HepG2 (cell line): ENCODE data around the gene TRERF1. TPM values are rescaled to one million over a fixed set of nuclear protein-coding genes. Genes with fewer than 3 reads are reported as not detected.

Experiments
- BCL6 ChIP-seq: IDR thresholded peaks from 2 replicates; pipeline ENCODE4 v1.6.1; 2016; ENCODE audit warnings: missing genetic modification reagents, missing compliant biosample characterization
- ELF1 ChIP-seq: sonication (generic); formaldehyde crosslinking; IDR thresholded peaks from 2 replicates; pipeline ENCODE4 v1.4.0; 2020; ENCODE audit warnings: missing genetic modification reagents
- ELF3 ChIP-seq: IDR thresholded peaks from 2 replicates; pipeline ENCODE4 v1.6.1; 2016; ENCODE audit warnings: missing genetic modification reagents, missing compliant biosample characterization
- ETV5 ChIP-seq: IDR thresholded peaks from 2 replicates; pipeline ENCODE4 v1.6.1; 2018; ENCODE audit warnings: missing biosample characterization, missing genetic modification reagents, inconsistent platforms, borderline replicate concordance
- FOXA1 ChIP-seq, 2 experiments: fragments of 450-650 bp in 1 of 2; sonication (generic) in 1 of 2; formaldehyde crosslinking in 1 of 2; IDR thresholded peaks; 2 replicates each; pipeline versions ENCODE4 v1.4.0 to v1.6.1; 2016 to 2020; ENCODE audit warnings: missing genetic modification reagents in 1 of 2
- KDM3A ChIP-seq: IDR thresholded peaks from 2 replicates; pipeline ENCODE4 v1.6.1; 2018; ENCODE audit warnings: low read depth, missing compliant biosample characterization
- RAD21 ChIP-seq: fragments of 450-650 bp; formaldehyde crosslinking; IDR thresholded peaks from 2 replicates; pipeline ENCODE4 v1.5.0; 2020; ENCODE audit warnings: mild to moderate bottlenecking
- RAD51 ChIP-seq: fragments of 450-650 bp; IDR thresholded peaks from 2 replicates; pipeline ENCODE4 v1.6.1; 2016; ENCODE audit warnings: borderline replicate concordance
- RXRB ChIP-seq: IDR thresholded peaks from 2 replicates; pipeline ENCODE4 v1.6.1; 2016; ENCODE audit warnings: borderline replicate concordance, missing genetic modification reagents, missing compliant biosample characterization
- ZNF33B ChIP-seq: sonication (generic); formaldehyde crosslinking; IDR thresholded peaks from 2 replicates; pipeline ENCODE4 v1.5.1; 2020; ENCODE audit warnings: mild to moderate bottlenecking, missing genetic modification reagents
- ZNF652 ChIP-seq: IDR thresholded peaks from 2 replicates; pipeline ENCODE4 v1.6.1; 2016; ENCODE audit warnings: low read depth, borderline replicate concordance
- polyA plus RNA-seq, 8 experiments: library from polyadenylated mRNA; depleted of rRNA in 3 of 8; stranded (reverse) in 7 of 8; unstranded in 1 of 8; fragments of >200 nt; fragmentation: Illumina TruSeq in 4 of 8; extraction: Trizol in 4 of 8; gene quantifications; 2 replicates each; pipeline versions ENCODE4 v1.2.1 to v1.2.3, GENCODE V29; 2011 to 2016; ENCODE audit warnings: low read depth in 4 of 8, missing spikeins in 1 of 8, mixed read lengths in 1 of 8; ENCODE audit not compliant: insufficient read depth in 1 of 8
- total RNA-seq, 5 experiments: library from RNA; depleted of rRNA; stranded (reverse); fragments of >200 nt; fragmentation: Illumina TruSeq; extraction: Trizol; gene quantifications; 2 replicates each; pipeline ENCODE4 v1.2.3, GENCODE V29; 2016; ENCODE audit warnings: low read depth in 1 of 5
- TF ChIP-seq, protein P1 (sequence below): sonication (generic); formaldehyde crosslinking; IDR thresholded peaks from 2 replicates; pipeline ENCODE4 v1.5.0; 2020; ENCODE audit warnings: missing genetic modification reagents, mild to moderate bottlenecking, borderline replicate concordance
- TF ChIP-seq, protein P2 (sequence below): sonication (generic); formaldehyde crosslinking; IDR thresholded peaks from 2 replicates; pipeline ENCODE4 v1.5.0; 2020; ENCODE audit warnings: missing genetic modification reagents, mild to moderate bottlenecking, borderline replicate concordance
- TF ChIP-seq, protein P3 (sequence below): IDR thresholded peaks from 2 replicates; pipeline ENCODE4 v1.4.0; 2020; ENCODE audit warnings: mild to moderate bottlenecking, missing genetic modification reagents
- TF ChIP-seq, protein P4 (sequence below): sonication (generic); formaldehyde crosslinking; IDR thresholded peaks from 2 replicates; pipeline ENCODE4 v1.5.1; 2020; ENCODE audit warnings: missing genetic modification reagents, mild to moderate bottlenecking, borderline replicate concordance
- TF ChIP-seq, protein P5 (sequence below): sonication (generic); formaldehyde crosslinking; conservative IDR thresholded peaks from 2 replicates; pipeline ENCODE4 v1.4.0; 2020; ENCODE audit warnings: mild to moderate bottlenecking, missing genetic modification reagents, moderate library complexity
- TF ChIP-seq, protein P6 (sequence below): IDR thresholded peaks from 2 replicates; pipeline ENCODE4 v1.6.1; 2016; ENCODE audit warnings: missing biosample characterization, missing genetic modification reagents, low read depth

TRERF1 gene
- total and polyA plus RNA-seq, 2 of the 13 experiments (the other 11 are each of a cell fraction or from before 2014, with no cell fraction given): 0.02 TPM; not detected in 1

DNA sequence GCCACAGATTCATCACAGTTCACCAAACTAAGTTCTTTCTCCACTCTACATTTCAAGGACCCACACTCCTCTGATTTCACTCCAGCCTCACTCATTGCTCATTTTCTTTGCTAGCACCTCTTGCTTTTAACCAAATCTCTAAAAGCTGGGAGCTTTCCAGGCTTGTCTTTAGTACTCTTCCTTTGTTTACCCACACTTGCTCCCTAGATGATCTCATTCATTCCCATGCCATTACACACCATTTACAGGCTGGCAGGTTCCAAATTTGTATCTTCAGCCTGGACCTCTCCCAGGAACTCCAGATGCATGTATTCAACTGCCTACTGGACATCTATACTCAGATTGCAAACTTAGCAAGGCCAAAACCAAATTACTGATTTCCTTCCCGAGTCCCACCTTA is 251.7 kb downstream of the TRERF1 start (continued):
- peak; percentile 31; the same call in 1 of the 2 replicates for TF ChIP-seq ELF3 (CRISPR knock-in tag)
- TF ChIP-seq, protein P1, sequence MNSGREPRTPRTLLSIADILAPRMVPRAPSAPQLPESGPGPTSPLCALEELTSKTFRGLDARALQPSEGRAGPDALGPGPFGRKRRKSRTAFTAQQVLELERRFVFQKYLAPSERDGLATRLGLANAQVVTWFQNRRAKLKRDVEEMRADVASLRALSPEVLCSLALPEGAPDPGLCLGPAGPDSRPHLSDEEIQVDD (CRISPR knock-in tag): no peak
- TF ChIP-seq RXRB (CRISPR knock-in tag): 0 out of 2 replicates have a peak, but pooled peaks have one; percentile 15
- TF ChIP-seq ZNF33B (CRISPR knock-in tag): no peak
- no peak for TF ChIP-seq FOXA1 (IDR thresholded peaks at IDR 0.05)
- peak; percentile 78 for TF ChIP-seq FOXA1 (CRISPR knock-in tag; IDR thresholded peaks at IDR 0.05)
- peak; percentile 15; the same call in 1 of the 2 replicates for TF ChIP-seq ETV5 (CRISPR knock-in tag)
- no peak for TF ChIP-seq ELF1 (CRISPR knock-in tag)
- TF ChIP-seq, protein P2, sequence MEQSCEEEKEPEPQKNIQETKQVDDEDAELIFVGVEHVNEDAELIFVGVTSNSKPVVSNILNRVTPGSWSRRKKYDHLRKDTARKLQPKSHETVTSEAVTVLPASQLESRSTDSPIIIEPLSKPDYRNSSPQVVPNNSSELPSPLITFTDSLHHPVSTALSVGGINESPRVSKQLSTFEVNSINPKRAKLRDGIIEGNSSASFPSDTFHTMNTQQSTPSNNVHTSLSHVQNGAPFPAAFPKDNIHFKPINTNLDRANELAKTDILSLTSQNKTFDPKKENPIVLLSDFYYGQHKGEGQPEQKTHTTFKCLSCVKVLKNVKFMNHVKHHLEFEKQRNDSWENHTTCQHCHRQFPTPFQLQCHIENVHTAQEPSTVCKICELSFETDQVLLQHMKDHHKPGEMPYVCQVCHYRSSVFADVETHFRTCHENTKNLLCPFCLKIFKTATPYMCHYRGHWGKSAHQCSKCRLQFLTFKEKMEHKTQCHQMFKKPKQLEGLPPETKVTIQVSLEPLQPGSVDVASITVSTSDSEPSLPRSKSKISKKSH: no peak
- TF ChIP-seq RAD21 (CRISPR knock-in tag): no peak
- TF ChIP-seq BCL6 (CRISPR knock-in tag): peak; percentile 24; the same call in 1 of the 2 replicates
- TF ChIP-seq KDM3A (CRISPR knock-in tag): no peak
- TF ChIP-seq, protein P3, sequence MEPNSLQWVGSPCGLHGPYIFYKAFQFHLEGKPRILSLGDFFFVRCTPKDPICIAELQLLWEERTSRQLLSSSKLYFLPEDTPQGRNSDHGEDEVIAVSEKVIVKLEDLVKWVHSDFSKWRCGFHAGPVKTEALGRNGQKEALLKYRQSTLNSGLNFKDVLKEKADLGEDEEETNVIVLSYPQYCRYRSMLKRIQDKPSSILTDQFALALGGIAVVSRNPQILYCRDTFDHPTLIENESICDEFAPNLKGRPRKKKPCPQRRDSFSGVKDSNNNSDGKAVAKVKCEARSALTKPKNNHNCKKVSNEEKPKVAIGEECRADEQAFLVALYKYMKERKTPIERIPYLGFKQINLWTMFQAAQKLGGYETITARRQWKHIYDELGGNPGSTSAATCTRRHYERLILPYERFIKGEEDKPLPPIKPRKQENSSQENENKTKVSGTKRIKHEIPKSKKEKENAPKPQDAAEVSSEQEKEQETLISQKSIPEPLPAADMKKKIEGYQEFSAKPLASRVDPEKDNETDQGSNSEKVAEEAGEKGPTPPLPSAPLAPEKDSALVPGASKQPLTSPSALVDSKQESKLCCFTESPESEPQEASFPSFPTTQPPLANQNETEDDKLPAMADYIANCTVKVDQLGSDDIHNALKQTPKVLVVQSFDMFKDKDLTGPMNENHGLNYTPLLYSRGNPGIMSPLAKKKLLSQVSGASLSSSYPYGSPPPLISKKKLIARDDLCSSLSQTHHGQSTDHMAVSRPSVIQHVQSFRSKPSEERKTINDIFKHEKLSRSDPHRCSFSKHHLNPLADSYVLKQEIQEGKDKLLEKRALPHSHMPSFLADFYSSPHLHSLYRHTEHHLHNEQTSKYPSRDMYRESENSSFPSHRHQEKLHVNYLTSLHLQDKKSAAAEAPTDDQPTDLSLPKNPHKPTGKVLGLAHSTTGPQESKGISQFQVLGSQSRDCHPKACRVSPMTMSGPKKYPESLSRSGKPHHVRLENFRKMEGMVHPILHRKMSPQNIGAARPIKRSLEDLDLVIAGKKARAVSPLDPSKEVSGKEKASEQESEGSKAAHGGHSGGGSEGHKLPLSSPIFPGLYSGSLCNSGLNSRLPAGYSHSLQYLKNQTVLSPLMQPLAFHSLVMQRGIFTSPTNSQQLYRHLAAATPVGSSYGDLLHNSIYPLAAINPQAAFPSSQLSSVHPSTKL: peak; percentile 49
- TF ChIP-seq, protein P4, sequence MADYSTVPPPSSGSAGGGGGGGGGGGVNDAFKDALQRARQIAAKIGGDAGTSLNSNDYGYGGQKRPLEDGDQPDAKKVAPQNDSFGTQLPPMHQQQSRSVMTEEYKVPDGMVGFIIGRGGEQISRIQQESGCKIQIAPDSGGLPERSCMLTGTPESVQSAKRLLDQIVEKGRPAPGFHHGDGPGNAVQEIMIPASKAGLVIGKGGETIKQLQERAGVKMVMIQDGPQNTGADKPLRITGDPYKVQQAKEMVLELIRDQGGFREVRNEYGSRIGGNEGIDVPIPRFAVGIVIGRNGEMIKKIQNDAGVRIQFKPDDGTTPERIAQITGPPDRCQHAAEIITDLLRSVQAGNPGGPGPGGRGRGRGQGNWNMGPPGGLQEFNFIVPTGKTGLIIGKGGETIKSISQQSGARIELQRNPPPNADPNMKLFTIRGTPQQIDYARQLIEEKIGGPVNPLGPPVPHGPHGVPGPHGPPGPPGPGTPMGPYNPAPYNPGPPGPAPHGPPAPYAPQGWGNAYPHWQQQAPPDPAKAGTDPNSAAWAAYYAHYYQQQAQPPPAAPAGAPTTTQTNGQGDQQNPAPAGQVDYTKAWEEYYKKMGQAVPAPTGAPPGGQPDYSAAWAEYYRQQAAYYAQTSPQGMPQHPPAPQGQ: no peak
- TF ChIP-seq, protein P5, sequence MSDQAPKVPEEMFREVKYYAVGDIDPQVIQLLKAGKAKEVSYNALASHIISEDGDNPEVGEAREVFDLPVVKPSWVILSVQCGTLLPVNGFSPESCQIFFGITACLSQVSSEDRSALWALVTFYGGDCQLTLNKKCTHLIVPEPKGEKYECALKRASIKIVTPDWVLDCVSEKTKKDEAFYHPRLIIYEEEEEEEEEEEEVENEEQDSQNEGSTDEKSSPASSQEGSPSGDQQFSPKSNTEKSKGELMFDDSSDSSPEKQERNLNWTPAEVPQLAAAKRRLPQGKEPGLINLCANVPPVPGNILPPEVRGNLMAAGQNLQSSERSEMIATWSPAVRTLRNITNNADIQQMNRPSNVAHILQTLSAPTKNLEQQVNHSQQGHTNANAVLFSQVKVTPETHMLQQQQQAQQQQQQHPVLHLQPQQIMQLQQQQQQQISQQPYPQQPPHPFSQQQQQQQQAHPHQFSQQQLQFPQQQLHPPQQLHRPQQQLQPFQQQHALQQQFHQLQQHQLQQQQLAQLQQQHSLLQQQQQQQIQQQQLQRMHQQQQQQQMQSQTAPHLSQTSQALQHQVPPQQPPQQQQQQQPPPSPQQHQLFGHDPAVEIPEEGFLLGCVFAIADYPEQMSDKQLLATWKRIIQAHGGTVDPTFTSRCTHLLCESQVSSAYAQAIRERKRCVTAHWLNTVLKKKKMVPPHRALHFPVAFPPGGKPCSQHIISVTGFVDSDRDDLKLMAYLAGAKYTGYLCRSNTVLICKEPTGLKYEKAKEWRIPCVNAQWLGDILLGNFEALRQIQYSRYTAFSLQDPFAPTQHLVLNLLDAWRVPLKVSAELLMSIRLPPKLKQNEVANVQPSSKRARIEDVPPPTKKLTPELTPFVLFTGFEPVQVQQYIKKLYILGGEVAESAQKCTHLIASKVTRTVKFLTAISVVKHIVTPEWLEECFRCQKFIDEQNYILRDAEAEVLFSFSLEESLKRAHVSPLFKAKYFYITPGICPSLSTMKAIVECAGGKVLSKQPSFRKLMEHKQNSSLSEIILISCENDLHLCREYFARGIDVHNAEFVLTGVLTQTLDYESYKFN: peak; percentile 43; the same call in 1 of the 2 replicates
- no peak for TF ChIP-seq RAD51
- TF ChIP-seq, protein P6, sequence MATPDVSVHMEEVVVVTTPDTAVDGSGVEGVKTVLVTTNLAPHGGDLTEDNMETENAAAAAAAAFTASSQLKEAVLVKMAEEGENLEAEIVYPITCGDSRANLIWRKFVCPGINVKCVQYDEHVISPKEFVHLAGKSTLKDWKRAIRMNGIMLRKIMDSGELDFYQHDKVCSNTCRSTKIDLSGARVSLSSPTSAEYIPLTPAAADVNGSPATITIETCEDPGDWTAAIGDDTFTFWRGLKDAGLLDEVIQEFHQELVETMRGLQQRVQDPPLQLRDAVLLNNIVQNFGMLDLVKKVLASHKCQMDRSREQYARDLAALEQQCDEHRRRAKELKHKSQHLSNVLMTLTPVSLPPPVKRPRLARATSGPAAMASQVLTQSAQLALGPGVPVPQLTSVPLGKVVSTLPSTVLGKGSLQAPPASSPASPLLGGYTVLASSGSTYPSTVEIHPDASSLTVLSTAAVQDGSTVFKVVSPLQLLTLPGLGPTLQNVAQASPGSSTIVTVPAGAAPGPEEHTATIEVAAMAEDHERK (CRISPR knock-in tag): no peak
- peak; percentile 56; the same call in 1 of the 2 replicates for TF ChIP-seq ZNF652 (CRISPR knock-in tag)
